CD4-positive, alpha-beta T cell treated with Interleukin-1 beta for 1 hour (primary cell): ENCODE results near the gene GMNN.
A peak's percentile ranks its signal among the peaks of the same experiment; 100 is the strongest.
"Not testable (repeated sequence)": the region's sequence is repeated elsewhere in the genome, so short reads cannot be mapped to it uniquely, and the experiment has no call there.

Experiments
- DNase-seq, 2 donors: peaks; one replicate each; pipeline ENCODE4 v3.0.0-alpha.2; 2020 to 2022

Gene GMNN

GRCh38 chr6:24774696-24775519, at the start of gene GMNN:
Gene GMNN (plus strand): TSS chr6:24774937. CDS start chr6:24777247, 2,310 bp downstream.
- peak; percentile 96 to 97 for DNase-seq

DNA sequence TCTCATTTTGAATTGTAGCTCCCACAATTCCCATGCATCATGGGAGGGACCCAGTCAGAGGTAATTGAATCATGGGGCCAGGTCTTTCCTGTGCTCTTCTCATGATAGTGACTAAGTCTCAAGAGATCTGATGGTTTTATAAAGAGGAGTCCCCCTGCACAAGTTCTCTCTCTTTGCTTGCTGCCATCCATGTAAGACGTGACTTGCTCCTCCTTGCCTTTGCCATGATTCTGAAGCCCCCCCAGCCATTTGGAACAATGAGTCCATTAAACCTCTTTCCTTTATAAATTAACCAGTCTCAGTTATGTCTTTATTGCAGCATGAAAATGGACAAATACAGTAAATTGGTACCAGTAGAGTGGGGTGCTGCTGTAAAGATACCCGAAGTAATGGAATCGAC, 44.1 kb upstream of the GMNN start:
- not testable (repeated sequence) for DNase-seq

- DNase-seq = not testable (repeated sequence)
These were observed 43.1 kb upstream of the GMNN start for GRCh38 chr6:24731456-24732134.

- no peak for DNase-seq
These were observed 40.6 kb upstream of the GMNN start for GRCh38 chr6:24734166-24734565.

GRCh38 chr6:24734710-24735109, 40.0 kb upstream of the GMNN start:
- DNase-seq = not testable (repeated sequence)

DNA sequence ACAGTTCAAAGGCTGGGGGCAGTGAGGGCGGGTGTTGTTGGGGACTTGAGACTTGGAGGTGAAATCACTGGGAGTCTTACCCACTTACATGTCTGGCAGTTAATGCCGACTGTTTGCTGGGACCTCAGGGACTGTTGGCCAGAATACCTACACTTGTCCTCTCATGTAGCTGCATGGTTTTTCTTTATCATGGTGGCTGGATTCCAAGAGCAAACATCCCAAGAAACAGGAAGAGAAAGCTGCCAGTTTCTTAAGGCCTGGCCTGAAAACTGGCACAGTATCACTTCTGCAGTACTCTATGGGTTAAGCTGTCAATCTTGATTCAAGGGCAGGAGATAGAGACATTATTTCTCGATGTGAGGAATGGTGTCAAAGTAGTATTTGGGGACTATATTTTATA, 36.0 kb upstream of the GMNN start:
- no peak for DNase-seq

- no peak for DNase-seq
These were observed 33.9 kb upstream of the GMNN start for GRCh38 chr6:24740861-24741260.

DNA sequence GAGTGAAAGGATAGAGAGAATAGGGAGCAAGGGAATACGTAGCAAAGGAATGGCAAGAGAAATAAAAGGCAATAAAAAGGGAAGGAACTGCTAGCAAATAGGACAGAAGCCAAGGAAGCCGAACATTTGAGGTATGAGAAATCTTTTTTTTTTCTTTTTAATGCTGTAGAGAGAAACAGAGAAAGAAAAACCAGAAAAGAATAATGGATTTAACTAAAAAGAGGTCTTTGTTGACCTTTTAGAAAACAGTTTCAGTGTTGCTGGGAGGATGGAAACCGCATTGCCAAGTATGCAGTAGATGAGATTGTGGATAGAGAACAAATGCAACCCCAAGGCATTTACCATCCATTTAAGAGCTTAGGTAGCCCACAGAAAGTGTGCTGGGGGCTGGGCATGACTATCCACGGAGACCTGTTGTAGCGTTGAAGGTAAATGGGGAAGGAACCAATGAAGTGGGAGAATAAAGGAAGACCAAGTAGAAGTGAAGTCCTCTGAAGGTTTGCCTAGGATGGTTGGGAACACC, 32.5 kb upstream of the GMNN start:
- DNase-seq = no peak

- peak in 1 of 2 donors; percentile 47 for DNase-seq
These were observed 31.3 kb upstream of the GMNN start for GRCh38 chr6:24743265-24743943.

- DNase-seq = no peak
These were observed 30.8 kb upstream of the GMNN start for GRCh38 chr6:24743944-24744335.

DNA sequence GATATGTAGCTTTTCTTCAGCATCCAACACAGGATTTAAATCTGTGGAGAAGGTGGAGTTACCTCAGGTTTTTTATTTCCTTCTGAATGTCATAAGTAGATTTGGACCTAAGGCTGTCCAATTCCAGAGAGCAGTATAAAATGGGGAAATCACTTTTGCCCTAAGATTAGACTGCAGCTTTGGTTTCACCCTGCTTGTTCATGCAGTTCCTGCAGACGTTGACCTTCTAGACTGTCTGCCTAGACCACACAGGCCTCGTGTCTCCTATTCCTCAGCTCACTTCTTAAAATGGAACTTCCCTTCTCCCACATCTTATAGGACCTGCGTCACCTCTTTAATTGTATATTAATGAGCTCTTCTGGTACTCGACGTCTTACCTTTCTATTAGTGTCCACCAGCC, 29.8 kb upstream of the GMNN start:
- peak in 1 of 2 donors; percentile 38 for DNase-seq

GRCh38 chr6:24749297-24749696, 25.4 kb upstream of the GMNN start:
- DNase-seq = no peak

DNA sequence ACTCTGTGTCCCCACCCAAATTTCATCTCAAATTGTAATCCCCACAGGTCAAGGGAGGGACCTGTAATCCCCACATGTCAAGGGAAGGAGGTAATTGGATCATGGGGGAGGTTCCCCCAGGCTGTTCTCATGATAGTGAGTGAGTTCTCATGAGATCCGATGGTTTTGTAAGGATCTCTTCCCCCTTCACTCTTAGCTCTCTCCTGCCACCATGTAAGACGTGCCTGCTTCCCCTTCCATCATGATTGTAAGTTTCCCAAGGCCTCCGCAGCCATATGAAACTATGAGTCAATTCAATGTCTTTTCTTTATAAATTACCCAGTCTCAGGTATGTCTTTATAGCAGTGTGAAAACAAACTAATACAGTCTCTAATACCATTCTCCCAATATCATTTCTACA, 23.9 kb upstream of the GMNN start:
- DNase-seq = not testable (repeated sequence)

DNA sequence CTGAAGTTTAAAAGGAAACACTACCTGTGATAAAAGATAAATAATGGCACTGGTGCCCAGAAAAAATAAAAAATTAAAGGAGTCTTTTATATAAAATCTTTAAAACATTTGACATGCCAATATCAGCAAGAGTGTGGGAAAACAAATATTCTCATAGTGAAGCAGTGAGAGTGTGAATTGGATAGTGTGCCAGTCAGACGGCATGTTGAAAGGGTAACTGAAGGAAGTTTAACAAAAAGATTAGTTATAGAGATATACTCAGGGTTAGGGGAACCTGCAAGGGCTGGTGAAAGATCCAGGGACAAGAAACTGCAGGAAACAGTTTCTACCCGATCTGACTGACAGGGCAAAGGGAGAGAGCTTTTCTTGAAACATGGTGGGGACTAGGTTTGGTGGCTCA, 22.2 kb upstream of the GMNN start:
- DNase-seq = no peak

DNA sequence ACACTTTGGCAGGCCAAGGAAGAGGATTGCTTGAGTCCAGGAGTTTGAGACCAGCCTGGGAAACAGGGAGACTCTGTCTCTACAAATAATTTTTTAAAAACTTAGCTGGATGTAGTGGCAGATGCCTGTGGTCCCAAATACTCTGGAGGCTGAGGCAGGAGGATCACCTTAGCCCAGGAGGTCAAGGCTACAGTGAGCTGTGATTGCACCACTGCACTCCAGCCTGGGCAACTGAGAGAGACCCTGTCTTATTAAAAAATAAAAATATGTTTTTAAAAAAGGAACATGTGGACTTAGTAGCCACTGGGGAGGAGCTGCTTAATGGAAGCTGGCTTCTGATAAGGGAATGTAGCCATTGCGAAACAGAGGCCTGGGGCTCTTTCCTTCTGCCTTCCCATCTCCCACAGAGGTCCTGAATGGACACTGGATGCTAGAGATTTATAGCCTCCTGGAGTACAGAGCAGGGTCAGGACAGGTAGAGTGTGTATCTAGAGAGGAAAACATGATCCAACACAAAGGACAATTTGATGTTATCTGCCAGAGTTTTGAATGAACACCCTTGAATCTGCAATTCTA, 21.7 kb upstream of the GMNN start:
- DNase-seq = no peak

DNA sequence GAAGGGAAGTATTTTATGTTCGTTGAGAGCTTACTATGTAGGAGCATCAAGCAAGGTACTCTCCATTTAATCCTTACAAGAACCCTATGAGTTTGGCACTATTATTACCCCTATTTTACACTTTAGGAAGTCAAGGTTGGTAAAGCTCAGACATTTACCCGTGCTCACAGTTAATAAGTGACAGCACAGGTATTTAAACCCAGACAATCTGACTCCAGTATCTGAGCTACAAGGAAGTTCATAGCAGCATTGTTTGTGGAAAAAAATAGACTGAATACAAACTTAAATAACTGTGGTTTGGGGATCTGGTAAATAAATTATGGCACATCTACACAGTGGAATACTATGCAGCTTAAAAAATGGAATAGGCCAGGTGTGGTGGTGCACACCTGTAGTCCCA, 21.2 kb upstream of the GMNN start:
- no peak for DNase-seq

GRCh38 chr6:24754378-24754777, 20.4 kb upstream of the GMNN start:
- not testable (repeated sequence) for DNase-seq

- DNase-seq = no peak
These were observed 19.5 kb upstream of the GMNN start for GRCh38 chr6:24755279-24755678.

GRCh38 chr6:24757611-24758010, 17.1 kb upstream of the GMNN start:
- no peak for DNase-seq

DNA sequence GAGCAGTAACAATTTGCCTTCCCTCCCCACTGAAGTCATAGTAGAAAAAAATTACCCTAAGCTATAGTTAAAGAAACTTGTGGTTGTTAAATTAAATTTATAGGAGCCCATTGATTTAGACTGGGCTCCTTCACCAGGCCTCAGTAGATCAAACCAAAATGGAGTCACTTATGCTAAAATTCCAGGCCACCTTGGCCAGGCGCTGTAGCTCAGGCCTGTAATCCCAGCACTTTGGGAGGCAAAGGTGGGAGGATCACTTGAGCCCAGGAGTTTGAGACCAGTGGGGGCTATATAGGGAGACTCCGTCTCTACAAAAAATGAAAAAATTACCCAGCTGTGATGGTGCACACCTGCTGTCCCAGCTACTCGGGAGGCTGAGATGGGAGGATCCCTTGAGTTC, 15.0 kb upstream of the GMNN start:
- DNase-seq = no peak

DNA sequence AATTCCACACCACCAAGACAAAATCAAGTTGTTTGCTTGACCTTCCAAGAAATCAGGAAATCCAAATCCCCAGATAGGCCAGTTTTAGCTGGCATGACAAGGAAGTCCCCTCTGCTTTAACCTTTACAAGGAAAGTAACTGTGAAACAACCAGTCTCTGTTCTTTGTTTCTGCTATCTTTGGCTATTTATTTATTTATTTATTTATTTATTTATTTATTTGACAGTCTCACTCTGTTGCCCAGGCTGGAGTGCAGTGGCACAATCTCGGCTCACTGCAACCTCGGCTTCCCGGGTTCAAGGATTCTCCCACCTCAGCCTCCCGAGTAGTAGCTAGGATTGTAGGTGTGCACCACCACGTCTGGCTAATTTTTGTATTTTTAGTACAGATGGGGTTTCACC, 14.5 kb upstream of the GMNN start:
- DNase-seq = no peak

- no peak for DNase-seq
These were observed 13.4 kb upstream of the GMNN start for GRCh38 chr6:24761193-24761835.

GRCh38 chr6:24761851-24762250, 12.9 kb upstream of the GMNN start:
- DNase-seq = no peak
